Left renal cortex interstitium (tissue), 4 donors: ENCODE measurements around the gene PITPNM1. TPM values are rescaled to one million over a fixed set of nuclear protein-coding genes. Genes with fewer than 3 reads are reported as not detected.

Source experiments
- DNase-seq, 4 donors: peaks; one replicate each; pipeline ENCODE4 v3.0.0-alpha.2; 2013; ENCODE audit warnings: low read depth in 4 of 4, low spot score in 2 of 4, missing footprints in 1 of 4
- polyA plus RNA-seq, 4 donors: library from polyadenylated mRNA; unstranded; fragments of 120-200 nt; gene quantifications; one replicate each; pipeline ENCODE4 v1.2.1, GENCODE V29; 2013; ENCODE audit not compliant: insufficient read length in 4 of 4

Gene PITPNM1
- polyA plus RNA-seq, 4 donors = 27.5 to 41.0 (median 37.8) TPM

DNA sequence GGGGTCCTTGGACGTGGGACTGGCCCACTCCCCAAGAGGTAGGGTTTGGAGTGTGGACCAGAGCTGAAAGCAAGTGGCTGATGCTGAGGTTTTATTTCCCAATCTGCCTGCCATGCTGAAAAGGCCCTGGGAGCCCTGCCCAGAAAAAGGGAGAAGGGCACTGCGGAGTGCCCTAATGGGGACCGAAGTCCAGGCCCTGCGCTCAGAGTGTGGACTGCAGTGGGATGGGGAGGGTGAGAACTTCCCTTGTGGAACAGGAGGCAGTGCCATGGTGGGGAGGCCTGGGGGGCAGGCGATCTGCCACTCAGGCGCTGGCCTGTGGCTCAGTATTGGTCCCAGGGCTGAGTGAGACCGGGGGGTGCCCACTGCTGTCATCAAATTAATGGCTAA is 56.9 kb downstream of the PITPNM1 start:
- no peak for DNase-seq

DNA sequence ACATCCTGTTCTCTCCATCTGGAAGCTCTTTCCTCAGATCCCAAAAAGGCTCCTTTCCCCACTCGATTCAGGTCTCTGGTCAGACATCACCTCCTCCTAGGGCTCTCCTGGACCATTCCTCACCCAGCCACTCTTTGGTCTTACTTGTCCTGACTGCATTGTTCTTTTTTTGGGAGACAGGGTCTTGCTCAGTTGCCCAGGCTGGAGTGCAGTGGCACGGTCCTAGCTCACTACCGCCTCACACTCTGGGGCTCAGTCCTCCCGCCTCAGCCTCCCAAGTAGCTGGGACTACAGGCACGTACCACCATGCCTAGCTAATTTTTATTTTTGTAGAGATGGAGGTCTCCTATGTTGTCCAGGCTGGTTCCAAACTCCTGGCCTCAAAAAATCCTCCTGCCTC is 59.6 kb downstream of the PITPNM1 start:
- DNase-seq = no peak

DNA sequence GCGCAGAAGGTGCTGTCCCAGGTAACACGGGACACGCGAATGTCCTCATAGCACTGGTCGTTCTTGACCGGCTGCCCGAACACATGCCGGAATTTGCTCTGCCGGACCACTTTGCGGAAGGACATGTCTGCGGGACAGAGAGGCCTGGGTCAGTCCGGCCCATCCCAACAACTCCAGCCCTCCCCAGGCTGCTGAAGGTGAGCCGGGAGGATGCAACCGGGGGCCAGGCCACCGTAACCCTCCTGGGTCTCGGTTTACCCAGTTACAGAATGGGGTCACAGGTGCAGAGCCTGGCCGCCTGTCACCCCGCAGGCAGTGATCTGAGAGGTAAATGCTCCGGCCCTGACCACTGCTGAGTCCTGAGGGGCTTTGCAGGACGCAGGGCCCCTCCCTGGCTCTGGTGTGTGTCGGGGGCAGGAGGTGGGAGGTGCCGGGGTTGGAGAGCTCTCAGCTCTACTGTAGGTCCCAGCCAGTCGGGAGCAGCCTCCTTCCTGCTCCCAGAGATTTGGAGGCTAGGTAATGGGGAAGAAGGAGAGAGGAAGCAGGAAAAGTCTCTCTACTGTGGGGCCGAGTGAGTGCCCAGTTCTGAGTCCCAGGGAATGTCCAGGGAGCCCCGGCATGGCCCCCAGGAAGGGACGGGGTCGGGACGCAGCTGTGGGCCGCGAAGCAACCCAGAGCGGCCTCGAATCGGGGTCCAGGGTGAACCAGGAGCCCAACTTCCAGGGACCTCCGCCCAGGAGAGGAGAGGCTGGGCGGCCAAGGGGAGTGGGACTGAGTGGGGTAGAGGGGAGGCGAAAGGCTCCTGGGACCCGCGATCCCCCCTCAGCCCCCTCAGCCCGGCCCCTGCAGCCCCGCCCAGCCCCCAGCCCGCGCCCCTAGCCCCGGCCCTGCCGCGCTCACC is 62.4 kb downstream of the PITPNM1 start:
- no peak for DNase-seq

Other genes with a start within 250 kb of the PITPNM1 start
- 10 to 100 TPM; 51.5 to 68.7 (median 53.0) TPM for gene GRK2, start 238.9 kb downstream of the PITPNM1 start, polyA plus RNA-seq
- gene ANKRD13D, start 216.1 kb downstream of the PITPNM1 start, polyA plus RNA-seq = 10 to 100 TPM; 17.4 to 60.8 (median 40.3) TPM
- 10 to 100 TPM; 17.4 to 37.5 (median 28.5) TPM for gene SSH3, start 201.8 kb downstream of the PITPNM1 start, polyA plus RNA-seq
- 10 to 100 TPM; 18.8 to 40.4 (median 33.4) TPM for gene POLD4, start 151.8 kb downstream of the PITPNM1 start, polyA plus RNA-seq
- 1 to 10 TPM; 4.9 to 9.2 (median 5.8) TPM for gene CLCF1, start 131.8 kb downstream of the PITPNM1 start, polyA plus RNA-seq
- 10 to 100 TPM; 16.7 to 34.8 (median 28.9) TPM for gene RAD9A, start 113.4 kb downstream of the PITPNM1 start, polyA plus RNA-seq
- gene PPP1CA, start 103.5 kb downstream of the PITPNM1 start, polyA plus RNA-seq = 100 to 1,000 TPM; 150 to 187 (median 162) TPM
- gene TBC1D10C, start 101.3 kb downstream of the PITPNM1 start, polyA plus RNA-seq = 10 to 100 TPM in 2 of 4 donors, 1 to 10 TPM in 2; 3.0 to 11.7 (median 6.7) TPM
- gene CARNS1, start 89.7 kb downstream of the PITPNM1 start, polyA plus RNA-seq = 1 to 10 TPM; 1.3 to 5.0 (median 3.1) TPM
- 10 to 100 TPM; 40.5 to 48.6 (median 44.9) TPM for gene RPS6KB2, start 76.9 kb downstream of the PITPNM1 start, polyA plus RNA-seq
- 1 to 10 TPM; 1.3 to 2.5 (median 2.2) TPM for gene PTPRCAP, start 67.7 kb downstream of the PITPNM1 start, polyA plus RNA-seq
- gene CORO1B, start 61.9 kb downstream of the PITPNM1 start, polyA plus RNA-seq = 10 to 100 TPM; 57.9 to 94.3 (median 77.1) TPM
- under 1 TPM in 1 of 4 donors, not detected in 3; 0.09 TPM for gene GPR152, start 52.6 kb downstream of the PITPNM1 start, polyA plus RNA-seq
- 1 to 10 TPM in 2 of 4 donors, under 1 TPM in 2; 0.35 to 1.9 (median 0.93) TPM for gene CABP4, start 50.0 kb downstream of the PITPNM1 start, polyA plus RNA-seq
- 10 to 100 TPM; 41.7 to 80.2 (median 64.6) TPM for gene TMEM134, start 36.1 kb downstream of the PITPNM1 start, polyA plus RNA-seq
- 10 to 100 TPM; 58.4 to 79.5 (median 70.7) TPM for gene AIP, start 22.3 kb downstream of the PITPNM1 start, polyA plus RNA-seq
- gene CDK2AP2, start 2.8 kb upstream of the PITPNM1 start, polyA plus RNA-seq = 10 to 100 TPM; 34.0 to 68.5 (median 55.9) TPM
- gene CABP2, start 18.1 kb upstream of the PITPNM1 start, polyA plus RNA-seq = under 1 TPM; 0.30 to 0.68 (median 0.33) TPM
- 100 to 1,000 TPM; 694 to 850 (median 763) TPM for gene GSTP1, start 78.4 kb upstream of the PITPNM1 start, polyA plus RNA-seq
- gene NDUFV1, start 101.6 kb upstream of the PITPNM1 start, polyA plus RNA-seq = 100 to 1,000 TPM; 154 to 243 (median 225) TPM
- gene NUDT8, start 124.6 kb upstream of the PITPNM1 start, polyA plus RNA-seq = 1 to 10 TPM; 3.7 to 7.7 (median 6.6) TPM
- gene TBX10, start 134.4 kb upstream of the PITPNM1 start, polyA plus RNA-seq = under 1 TPM in 2 of 4 donors, not detected in 2; 0.22 TPM
- 10 to 100 TPM; 21.9 to 32.3 (median 27.4) TPM for gene ACY3, start 145.4 kb upstream of the PITPNM1 start, polyA plus RNA-seq
- 1 to 10 TPM; 1.9 to 5.4 (median 2.3) TPM for gene ALDH3B2, start 169.3 kb upstream of the PITPNM1 start, polyA plus RNA-seq